Right atrium auricular region (tissue), 2 donors: Measurements from ENCODE around the gene ARID3B. TPM values are rescaled to one million over a fixed set of nuclear protein-coding genes. Genes with fewer than 3 reads are reported as not detected.

Experiments used
- DNase-seq: peaks from one replicate; pipeline ENCODE4 v3.0.0-alpha.2; 2019; ENCODE audit warnings: low spot score
- H3K27ac ChIP-seq, 2 donors: fragments of 200-600 bp; sonication (generic); 1 replicate in 1 of 2; 2 replicates in 1 of 2; pipeline ENCODE4 v1.5.1; 2016 to 2019
- H3K27me3 ChIP-seq, 2 donors: fragments of 200-600 bp; sonication (generic); one replicate each; pipeline versions ENCODE4 v1.5.1 to v1.6.0; 2017 to 2019
- H3K36me3 ChIP-seq: fragments of 200-600 bp; sonication (generic); one replicate; pipeline ENCODE4 v1.5.1; 2016
- H3K4me1 ChIP-seq, 2 donors: fragments of 200-600 bp; sonication (generic); one replicate each; pipeline versions ENCODE4 v1.5.1 to v1.6.0; 2017 to 2019
- H3K4me3 ChIP-seq, 2 donors: fragments of 200-600 bp; sonication (generic); 1 replicate in 1 of 2; 2 replicates in 1 of 2; pipeline ENCODE4 v1.5.1; 2017 to 2019; ENCODE audit warnings: mild to moderate bottlenecking in 1 of 2, moderate library complexity in 1 of 2
- H3K9me3 ChIP-seq, 2 donors: fragments of 200-600 bp; sonication (generic); one replicate each; pipeline ENCODE4 v1.5.1; 2019
- total RNA-seq, 2 donors: library from RNA; depleted of rRNA; stranded (reverse); fragments of >200 nt; gene quantifications; one replicate each; pipeline ENCODE4 v1.1.0, GENCODE V29; 2016
- TF ChIP-seq, protein P1 (sequence below), 2 donors: fragments of 200-600 bp; sonication (generic); IDR thresholded peaks; one replicate each; pipeline ENCODE4 v1.5.1; 2019; ENCODE audit warnings: antibody characterized with exemption in 2 of 2

The ARID3B gene
- total RNA-seq, 2 donors from 2014 or later, result 1.8 to 3.5 TPM

DNA sequence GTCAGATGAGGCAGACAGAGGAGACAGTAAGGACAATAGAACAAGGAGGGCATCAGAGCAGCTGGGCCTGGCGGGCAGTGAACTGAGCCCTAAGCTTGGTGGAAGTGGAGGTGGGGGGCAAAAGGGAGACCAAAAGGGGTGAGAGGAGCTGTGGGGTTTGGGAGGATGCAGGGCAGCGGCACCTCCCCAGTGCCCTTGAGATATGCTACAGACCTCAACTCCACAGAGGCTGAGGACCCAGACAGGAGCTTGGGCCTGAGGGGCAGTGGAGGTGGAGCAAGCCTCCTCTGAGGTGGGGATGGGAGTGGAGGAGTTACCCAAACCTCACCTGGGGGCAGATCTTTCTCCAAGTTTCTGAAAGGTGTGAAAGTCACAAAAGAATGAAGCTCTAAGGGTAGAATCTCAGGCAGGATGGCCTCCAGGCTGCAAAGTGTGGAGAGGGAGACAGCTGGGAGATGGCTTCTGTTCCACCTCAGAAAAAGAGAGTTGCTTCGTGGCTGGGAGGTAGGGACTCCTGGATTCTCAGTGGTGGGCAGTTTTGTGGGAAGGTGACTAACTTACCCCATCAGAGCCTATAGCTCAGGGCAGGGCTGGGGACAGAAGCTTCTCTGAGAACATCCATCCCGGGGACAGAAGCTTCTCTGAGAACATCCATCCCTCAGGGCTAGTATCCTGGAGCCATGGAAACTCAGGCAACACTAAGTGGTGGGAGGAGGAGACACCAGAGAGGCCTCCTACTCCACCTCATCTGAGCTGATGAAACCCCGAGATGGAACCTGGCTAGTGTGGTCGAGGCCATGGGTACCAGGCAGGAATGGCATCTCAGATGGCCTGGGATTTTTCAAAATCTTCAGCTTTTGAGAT is 72.3 kb downstream of the ARID3B start:
- Histone ChIP-seq H3K36me3 (no peaks in the 10 kb centered on the region), H3K27me3 (no peaks in the 10 kb centered on the region), H3K4me3 (no peak overlapping the region), H3K27ac (no peak overlapping the region), H3K4me1 (peaks cover 0 to 44% of the 10 kb centered on the region in 2 donors), H3K9me3 (no peaks in the 10 kb centered on the region)
- TF ChIP-seq, protein P1, sequence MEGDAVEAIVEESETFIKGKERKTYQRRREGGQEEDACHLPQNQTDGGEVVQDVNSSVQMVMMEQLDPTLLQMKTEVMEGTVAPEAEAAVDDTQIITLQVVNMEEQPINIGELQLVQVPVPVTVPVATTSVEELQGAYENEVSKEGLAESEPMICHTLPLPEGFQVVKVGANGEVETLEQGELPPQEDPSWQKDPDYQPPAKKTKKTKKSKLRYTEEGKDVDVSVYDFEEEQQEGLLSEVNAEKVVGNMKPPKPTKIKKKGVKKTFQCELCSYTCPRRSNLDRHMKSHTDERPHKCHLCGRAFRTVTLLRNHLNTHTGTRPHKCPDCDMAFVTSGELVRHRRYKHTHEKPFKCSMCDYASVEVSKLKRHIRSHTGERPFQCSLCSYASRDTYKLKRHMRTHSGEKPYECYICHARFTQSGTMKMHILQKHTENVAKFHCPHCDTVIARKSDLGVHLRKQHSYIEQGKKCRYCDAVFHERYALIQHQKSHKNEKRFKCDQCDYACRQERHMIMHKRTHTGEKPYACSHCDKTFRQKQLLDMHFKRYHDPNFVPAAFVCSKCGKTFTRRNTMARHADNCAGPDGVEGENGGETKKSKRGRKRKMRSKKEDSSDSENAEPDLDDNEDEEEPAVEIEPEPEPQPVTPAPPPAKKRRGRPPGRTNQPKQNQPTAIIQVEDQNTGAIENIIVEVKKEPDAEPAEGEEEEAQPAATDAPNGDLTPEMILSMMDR (IDR thresholded peaks at IDR 0.05), result no peak
- DNase-seq, result no peak

DNA sequence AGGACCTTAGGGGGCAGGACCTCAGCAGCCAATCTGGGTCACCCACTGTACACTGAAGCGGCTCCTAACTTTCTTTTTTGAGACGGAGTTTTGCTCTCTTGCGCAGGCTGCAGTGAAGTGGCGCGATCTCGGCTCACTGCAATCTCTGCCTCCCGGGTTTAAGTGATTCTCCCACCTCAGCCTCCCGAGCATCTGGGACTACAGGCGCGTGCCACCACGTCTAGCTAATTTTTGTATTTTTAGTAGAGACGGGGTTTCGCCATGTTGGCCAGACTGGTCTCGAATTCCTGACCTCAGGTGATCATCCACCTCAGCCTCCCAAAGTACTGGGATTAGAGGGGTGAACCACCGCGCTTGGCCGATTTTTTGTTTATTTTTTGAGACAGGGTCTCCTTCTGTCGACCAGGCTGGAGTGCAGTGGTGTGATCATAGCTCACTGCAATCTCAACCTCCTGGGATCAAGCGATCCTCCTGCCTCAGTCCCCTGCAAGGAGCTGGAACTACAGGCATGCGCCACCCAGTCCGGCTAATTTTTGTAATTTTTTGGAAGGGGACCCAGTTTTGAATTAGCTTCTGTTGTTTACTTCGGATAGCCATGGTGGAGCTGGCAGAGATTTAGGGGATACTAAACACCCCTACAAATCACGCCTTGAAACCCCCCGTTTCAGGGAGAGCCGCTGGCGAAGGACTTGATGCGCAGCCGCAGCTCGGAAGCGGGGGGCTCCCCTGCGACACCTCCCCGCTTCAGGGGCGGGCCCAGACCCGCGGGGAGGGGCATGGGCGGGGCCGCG is 73.1 kb downstream of the ARID3B start:
- DNase-seq, result no peak
- peak overlapping the region; percentile 95 to 96 for H3K27ac ChIP-seq
- peaks cover 0 to 53% of the 10 kb centered on the region in 2 donors for H3K4me1 ChIP-seq
- TF ChIP-seq, protein P1 (IDR thresholded peaks at IDR 0.05), result no peak
- peak overlapping the region; percentile 95 to 96 for H3K4me3 ChIP-seq
- no peaks in the 10 kb centered on the region for H3K27me3 ChIP-seq
- H3K36me3 ChIP-seq, result peaks cover 4% of the 10 kb centered on the region
- no peaks in the 10 kb centered on the region for H3K9me3 ChIP-seq

DNA sequence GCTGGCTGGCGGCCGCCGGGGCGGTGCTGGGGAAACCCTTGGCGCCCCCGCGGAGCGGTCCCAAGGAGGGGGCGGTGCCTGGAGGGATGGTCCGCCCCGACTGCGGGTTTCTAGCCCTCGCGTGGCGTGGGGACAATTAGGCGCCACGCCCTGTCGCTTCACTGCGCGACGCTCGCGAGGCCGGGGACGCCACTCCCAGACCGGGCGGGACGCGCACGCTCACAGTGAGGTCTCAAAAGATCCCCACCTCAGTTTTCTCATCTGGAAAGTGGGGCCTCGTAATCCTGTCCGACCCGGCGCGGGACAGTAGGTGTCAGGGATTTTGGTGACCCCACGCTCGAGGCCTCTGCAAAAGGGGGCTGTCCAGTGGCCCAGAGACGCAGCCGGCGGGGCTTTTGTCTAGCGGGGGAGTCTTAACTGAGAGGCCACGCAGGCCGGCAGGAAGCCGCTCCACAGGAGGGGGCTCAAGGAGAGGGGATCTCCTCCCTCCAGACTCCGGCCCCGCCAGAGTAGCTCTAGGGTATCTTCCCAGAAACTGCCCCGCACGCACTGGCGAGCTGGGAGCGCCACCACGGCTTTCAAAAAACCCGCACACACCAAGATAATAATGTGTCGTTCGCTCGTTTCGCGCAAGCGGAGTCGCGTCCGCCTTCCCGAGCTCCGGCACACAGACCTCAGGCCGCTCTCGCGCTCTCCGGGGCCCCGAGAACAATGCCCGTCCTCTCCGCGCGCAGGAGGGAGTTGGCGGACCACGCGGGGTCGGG is 73.9 kb downstream of the ARID3B start:
- no peaks in the 10 kb centered on the region for H3K27me3 ChIP-seq
- H3K27ac ChIP-seq, result peak overlapping the region; percentile 95 to 96
- H3K9me3 ChIP-seq, result no peaks in the 10 kb centered on the region
- peaks cover 12% of the 10 kb centered on the region for H3K36me3 ChIP-seq
- peak; percentile 82 for DNase-seq
- H3K4me1 ChIP-seq, result peaks cover 0 to 57% of the 10 kb centered on the region in 2 donors
- TF ChIP-seq, protein P1 (IDR thresholded peaks at IDR 0.05), result no peak
- peak overlapping the region; percentile 95 to 96 for H3K4me3 ChIP-seq

DNA sequence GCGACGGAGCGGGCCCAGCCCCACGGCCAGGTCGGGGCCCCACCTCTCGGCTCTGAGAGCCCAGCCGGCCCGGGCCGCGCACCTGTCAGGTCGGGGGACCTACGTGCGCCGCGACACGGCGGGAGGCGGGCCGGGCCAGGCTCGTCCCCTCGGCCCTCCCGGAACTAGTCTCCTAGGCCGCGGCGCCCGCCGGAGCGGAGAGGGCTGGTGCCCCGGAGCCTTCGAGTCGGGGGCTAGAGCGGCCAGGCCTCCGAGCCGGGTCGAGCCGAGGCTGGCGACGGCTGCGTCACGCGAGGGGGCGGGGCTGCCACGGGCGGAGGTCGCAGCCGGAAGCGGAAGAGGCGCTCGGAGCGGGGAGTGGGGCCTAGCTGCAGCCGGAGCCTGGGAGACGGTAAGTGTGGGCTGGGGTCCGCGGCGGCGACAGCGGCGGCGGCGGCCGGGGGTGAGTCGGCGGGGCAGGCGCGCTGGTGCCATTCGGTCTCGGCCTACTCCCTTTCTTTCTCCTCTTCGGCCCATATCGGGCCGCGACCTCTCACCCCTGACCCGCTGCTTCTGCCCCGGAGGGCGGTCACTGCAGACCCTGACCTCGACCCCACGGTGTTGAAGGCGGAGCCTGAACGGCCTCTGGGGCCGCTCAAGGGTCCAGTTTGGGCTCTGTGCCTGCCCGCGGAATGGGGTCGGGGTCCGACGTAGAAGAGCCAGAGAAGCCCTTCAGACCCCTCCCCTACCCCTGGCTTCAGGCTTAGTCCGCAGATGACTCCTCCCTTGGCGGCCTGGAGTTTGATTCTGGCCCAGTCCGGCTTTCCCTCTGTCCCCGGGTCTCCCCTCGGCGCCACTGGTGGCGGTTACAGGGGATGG is 74.7 kb downstream of the ARID3B start, which contains the start of gene CLK3:
Gene CLK3, plus strand, starts transcription at position 329 of the 858 bp plus-strand sequence. CDS start 3,361 bp downstream, outside the sequence.
- DNase-seq, result peak; percentile 94
- Histone ChIP-seq H3K4me1 (peaks cover 0 to 56% of the 10 kb centered on the region in 2 donors), H3K27ac (peak within 1 kb of the TSS; percentile 95 to 96), H3K36me3 (peaks cover 20% of the 10 kb centered on the region), H3K9me3 (no peaks in the 10 kb centered on the region), H3K27me3 (no peaks in the 10 kb centered on the region), H3K4me3 (peak within 1 kb of the TSS; percentile 95 to 96)
- TF ChIP-seq, protein P1 (IDR thresholded peaks at IDR 0.05), result no peak
